GM21576 (cell line): Measurements from ENCODE around the gene TMEM14A.

ENCODE experiments used
- ATAC-seq: cut with Tn5 transposase; IDR thresholded peaks from one replicate; pipeline ENCODE4 v1.9.1; 2021; ENCODE audit warnings: mild to moderate bottlenecking, moderate library complexity; ENCODE audit not compliant: unreplicated experiment

The TMEM14A gene

GRCh38 chr6:52731719-52732118, 60.8 kb downstream of the TMEM14A start:
- no peak for ATAC-seq

GRCh38 chr6:52733172-52733571, 62.3 kb downstream of the TMEM14A start:
- ATAC-seq = no peak

GRCh38 chr6:52734072-52734471, 63.2 kb downstream of the TMEM14A start:
- ATAC-seq = no peak

- ATAC-seq = no peak
These were observed 64.2 kb downstream of the TMEM14A start for GRCh38 chr6:52735071-52735470.

- no peak for ATAC-seq
These were observed 65.2 kb downstream of the TMEM14A start for GRCh38 chr6:52736145-52736544.
